OCI-LY7 (cell line): ENCODE measurements around the gene SAMD13. TPM values are rescaled to one million over a fixed set of nuclear protein-coding genes. Genes with fewer than 3 reads are reported as not detected.

Experiments used
- BruUV-seq: library from RNA; stranded (reverse); fragments of 400-500 nt; replicated peaks from 2 replicates; lab custom pipeline; 2021; lab: Mats Ljungman, UMichigan
- CTCF ChIA-PET: fragments of 300-600 bp; sonication (Branson Sonifier 250); formaldehyde crosslinking; loops from one replicate; lab custom pipeline; 2022; ENCODE audit warnings: antibody characterized with exemption; ENCODE audit not compliant: unreplicated experiment; lab: Charles Lee
- POLR2A ChIA-PET: fragments of 300-600 bp; sonication (Branson Sonifier 250); formaldehyde crosslinking; loops from one replicate; lab custom pipeline; 2022; ENCODE audit warnings: antibody characterized with exemption; lab: Charles Lee
- DNase-seq: peaks from one replicate; pipeline ENCODE4 v3.0.0-alpha.2; 2015; ENCODE audit warnings: low spot score
- H2AFZ ChIP-seq: fragments of 200-600 bp; sonication (generic), shearing (Covaris generic); 2 replicates; pipeline ENCODE4 v1.6.1; 2014; ENCODE audit warnings: mild to moderate bottlenecking, antibody characterized with exemption, low read length, moderate library complexity
- H3K27ac ChIP-seq: fragments of 200-600 bp; sonication (generic); 2 replicates; pipeline ENCODE4 v1.5.1; 2014; ENCODE audit warnings: mixed run types, low read depth, mild to moderate bottlenecking, moderate library complexity, low read length, inconsistent platforms; ENCODE audit not compliant: poor library complexity, severe bottlenecking
- H3K36me3 ChIP-seq: fragments of 200-600 bp; sonication (generic); 2 replicates; pipeline ENCODE4 v1.6.1; 2014; ENCODE audit warnings: mild to moderate bottlenecking, antibody characterized with exemption, low read length, moderate library complexity, mixed read lengths; ENCODE audit not compliant: insufficient read depth
- H3K4me1 ChIP-seq: fragments of 200-600 bp; sonication (generic); 2 replicates; pipeline ENCODE4 v1.5.1; 2014; ENCODE audit warnings: mild to moderate bottlenecking, low read length; ENCODE audit not compliant: insufficient read depth, poor library complexity, severe bottlenecking
- H3K4me2 ChIP-seq: fragments of 200-600 bp; sonication (generic); 2 replicates; pipeline ENCODE4 v1.6.1; 2014; ENCODE audit warnings: mild to moderate bottlenecking, low read length
- H3K4me3 ChIP-seq: fragments of 200-600 bp; sonication (generic); 2 replicates; pipeline ENCODE4 v1.5.1; 2014; ENCODE audit warnings: mild to moderate bottlenecking, low read depth, low read length; ENCODE audit not compliant: poor library complexity, severe bottlenecking
- H3K79me2 ChIP-seq: fragments of 200-600 bp; sonication (generic); 2 replicates; pipeline ENCODE4 v1.6.1; 2016; ENCODE audit warnings: low read depth, mild to moderate bottlenecking, low read length, moderate library complexity, mixed read lengths; ENCODE audit not compliant: insufficient read depth
- H3K9me2 ChIP-seq: fragments of 200-600 bp; sonication (generic); 2 replicates; pipeline ENCODE4 v1.6.1; 2016; ENCODE audit warnings: mild to moderate bottlenecking, low read length, mixed read lengths; ENCODE audit not compliant: insufficient read depth
- H3K9me3 ChIP-seq: fragments of 200-600 bp; sonication (generic); 2 replicates; pipeline ENCODE4 v1.6.1; 2014; ENCODE audit warnings: mild to moderate bottlenecking, mixed run types, low read length, mixed read lengths
- H4K20me1 ChIP-seq: fragments of 200-600 bp; sonication (generic); 2 replicates; pipeline ENCODE4 v1.6.1; 2014; ENCODE audit warnings: mild to moderate bottlenecking, antibody characterized with exemption, low read length, moderate library complexity, mixed read lengths; ENCODE audit not compliant: insufficient read depth
- EZH2phosphoT487 ChIP-seq: fragments of 200-600 bp; sonication (generic); IDR thresholded peaks from 2 replicates; pipeline ENCODE4 v1.6.1; 2018; ENCODE audit warnings: low read depth, borderline replicate concordance, mild to moderate bottlenecking, mixed run types, antibody characterized with exemption, low read length, moderate library complexity, mixed read lengths
- intact Hi-C: fragments of 100-400 bp; cut with micrococcal nuclease; formaldehyde crosslinking; loops from one replicate; pipeline ENCODE4 v1.10.0; 2022; ENCODE audit not compliant: unreplicated experiment
- total RNA-seq, 2 experiments: library from RNA; depleted of rRNA in 1 of 2; stranded (reverse); fragments of >200 nt in 1 of 2; shearing (Covaris generic) in 1 of 2; gene quantifications; 2 replicates each; pipeline ENCODE4 v1.2.3, GENCODE V29; 2014 to 2022
- TF ChIP-seq, protein P1 (sequence below): fragments of 200-600 bp; sonication (generic); conservative IDR thresholded peaks from 2 replicates; pipeline ENCODE4 v1.5.1; 2014; ENCODE audit warnings: mild to moderate bottlenecking, antibody characterized with exemption, low read length, moderate library complexity, mixed read lengths

SAMD13 gene
- total RNA-seq, 2 experiments from 2014 or later: 5.4 to 5.7 TPM

DNA sequence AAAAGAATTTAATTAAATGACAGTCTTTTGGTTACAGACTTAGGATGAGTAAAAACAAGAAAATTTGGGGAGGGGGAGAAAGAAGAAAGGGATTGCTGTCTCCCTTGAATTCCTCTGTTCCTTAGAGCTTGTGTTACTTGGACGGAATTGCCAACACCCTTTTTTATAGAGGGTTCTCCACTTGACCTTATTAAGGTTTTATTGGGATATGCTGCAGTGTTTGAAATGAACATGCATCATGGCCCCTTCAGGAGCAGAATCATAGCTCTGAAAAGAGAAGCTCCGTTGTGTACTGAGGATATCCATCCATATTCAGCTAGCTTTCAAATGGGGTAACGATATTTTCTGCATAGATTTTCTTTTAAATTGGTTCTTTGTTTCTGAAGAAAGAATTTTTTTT, 48.6 kb downstream of the SAMD13 start:
- no peak overlapping the region for H3K4me3 ChIP-seq
- H3K27ac ChIP-seq: no peak overlapping the region
- H4K20me1 ChIP-seq: no peaks in the 10 kb centered on the region
- H3K4me2 ChIP-seq: no peak overlapping the region
- ChIA-PET CTCF (no interaction called here), POLR2A (interaction anchor here (0.8 to 1.1 kb wide), 2 partner anchors 11 to 26 kb away, joined by 3 to 6 read pairs; no protein-coding TSS in a partner anchor)
- H3K9me3 ChIP-seq: no peaks in the 10 kb centered on the region
- no TSS peak for BruUV-seq
- H2AFZ ChIP-seq: no peak overlapping the region
- DNase-seq: no peak
- H3K36me3 ChIP-seq: no peaks in the 10 kb centered on the region
- no peaks in the 10 kb centered on the region for H3K4me1 ChIP-seq
- H3K9me2 ChIP-seq: no peaks in the 10 kb centered on the region
- no peak for TF ChIP-seq EZH2phosphoT487
- TF ChIP-seq, protein P1, sequence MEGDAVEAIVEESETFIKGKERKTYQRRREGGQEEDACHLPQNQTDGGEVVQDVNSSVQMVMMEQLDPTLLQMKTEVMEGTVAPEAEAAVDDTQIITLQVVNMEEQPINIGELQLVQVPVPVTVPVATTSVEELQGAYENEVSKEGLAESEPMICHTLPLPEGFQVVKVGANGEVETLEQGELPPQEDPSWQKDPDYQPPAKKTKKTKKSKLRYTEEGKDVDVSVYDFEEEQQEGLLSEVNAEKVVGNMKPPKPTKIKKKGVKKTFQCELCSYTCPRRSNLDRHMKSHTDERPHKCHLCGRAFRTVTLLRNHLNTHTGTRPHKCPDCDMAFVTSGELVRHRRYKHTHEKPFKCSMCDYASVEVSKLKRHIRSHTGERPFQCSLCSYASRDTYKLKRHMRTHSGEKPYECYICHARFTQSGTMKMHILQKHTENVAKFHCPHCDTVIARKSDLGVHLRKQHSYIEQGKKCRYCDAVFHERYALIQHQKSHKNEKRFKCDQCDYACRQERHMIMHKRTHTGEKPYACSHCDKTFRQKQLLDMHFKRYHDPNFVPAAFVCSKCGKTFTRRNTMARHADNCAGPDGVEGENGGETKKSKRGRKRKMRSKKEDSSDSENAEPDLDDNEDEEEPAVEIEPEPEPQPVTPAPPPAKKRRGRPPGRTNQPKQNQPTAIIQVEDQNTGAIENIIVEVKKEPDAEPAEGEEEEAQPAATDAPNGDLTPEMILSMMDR: no peak
- intact Hi-C loops: no loop called here
- H3K79me2 ChIP-seq: no peaks in the 10 kb centered on the region

DNA sequence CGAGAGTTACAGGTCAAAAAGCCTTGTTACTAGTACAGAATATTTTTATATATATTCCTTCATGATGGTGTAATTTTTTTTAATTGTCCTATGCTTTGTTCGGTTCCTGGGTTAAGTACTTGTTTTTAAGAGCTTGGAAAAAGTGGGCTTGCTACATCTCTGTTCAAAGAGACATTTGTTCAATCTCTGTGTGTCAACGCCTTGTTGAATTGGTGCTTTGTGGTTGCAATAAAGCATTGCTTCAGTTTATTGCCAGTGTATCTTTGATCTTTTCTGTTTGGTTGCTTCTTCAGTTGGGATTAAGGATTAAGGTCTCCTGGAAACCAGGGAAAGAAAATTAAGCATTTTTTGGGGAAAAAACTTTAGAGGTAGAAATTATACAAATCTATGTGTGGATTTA, 49.0 kb downstream of the SAMD13 start:
- Histone ChIP-seq H3K9me2 (no peaks in the 10 kb centered on the region), H2AFZ (no peak overlapping the region), H4K20me1 (no peaks in the 10 kb centered on the region), H3K27ac (no peak overlapping the region), H3K4me2 (no peak overlapping the region), H3K79me2 (no peaks in the 10 kb centered on the region), H3K4me1 (no peaks in the 10 kb centered on the region), H3K9me3 (no peaks in the 10 kb centered on the region), H3K36me3 (no peaks in the 10 kb centered on the region), H3K4me3 (no peak overlapping the region)
- intact Hi-C loops: no loop called here
- POLR2A ChIA-PET: interaction anchor here (0.8 to 1.1 kb wide), 2 partner anchors 11 to 25 kb away, joined by 3 to 6 read pairs; no protein-coding TSS in a partner anchor
- TF ChIP-seq, protein P1: no peak
- TF ChIP-seq EZH2phosphoT487: no peak
- no TSS peak for BruUV-seq
- DNase-seq: no peak
- CTCF ChIA-PET: no interaction called here

DNA sequence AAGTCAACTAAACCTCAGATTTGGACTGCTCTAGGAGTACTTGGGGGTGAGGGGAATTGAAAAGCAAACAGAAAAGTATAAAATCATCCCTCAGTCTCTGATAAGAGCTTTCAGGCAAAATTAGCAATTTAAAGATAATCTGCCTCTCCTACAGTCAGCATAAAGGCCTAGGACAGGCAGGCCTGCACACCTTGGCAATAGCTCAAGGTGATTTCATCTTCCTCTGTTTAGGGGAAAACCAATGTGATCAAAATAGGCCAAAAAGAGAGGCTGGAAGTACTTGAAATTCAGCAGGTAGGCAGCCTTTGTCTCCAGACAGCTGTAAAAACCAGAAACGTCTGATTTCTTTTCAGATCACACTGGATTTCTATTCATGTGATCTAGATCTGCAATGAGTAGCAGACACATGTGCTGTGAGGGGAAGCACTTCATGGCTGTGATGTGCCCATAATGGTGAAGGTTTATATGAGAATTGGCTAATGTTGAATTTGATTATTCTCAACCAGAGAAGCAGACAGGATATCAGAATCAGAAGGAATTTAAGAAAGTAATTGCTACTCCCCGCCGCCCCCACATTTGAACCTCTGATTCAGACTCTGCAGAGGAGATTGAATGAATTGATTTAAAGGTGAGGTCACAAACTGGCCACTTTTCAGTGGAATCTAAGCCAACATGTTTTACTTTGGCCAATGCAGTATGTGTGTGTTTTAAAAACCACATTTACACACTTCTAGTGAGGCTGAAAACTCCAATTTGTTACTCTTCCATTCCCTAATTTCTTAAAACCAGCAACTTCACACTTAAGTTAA, 51.0 kb downstream of the SAMD13 start:
- no peaks in the 10 kb centered on the region for H4K20me1 ChIP-seq
- H3K4me1 ChIP-seq: no peaks in the 10 kb centered on the region
- H3K4me2 ChIP-seq: no peak overlapping the region
- DNase-seq: no peak
- ChIA-PET POLR2A (interaction anchor here (0.7 kb wide), 1 partner anchor 49 kb away, joined by 3 read pairs; no protein-coding TSS in a partner anchor), CTCF (no interaction called here)
- no TSS peak for BruUV-seq
- no peak overlapping the region for H3K27ac ChIP-seq
- H3K9me2 ChIP-seq: no peaks in the 10 kb centered on the region
- TF ChIP-seq, protein P1: no peak
- H2AFZ ChIP-seq: no peak overlapping the region
- H3K4me3 ChIP-seq: no peak overlapping the region
- H3K36me3 ChIP-seq: no peaks in the 10 kb centered on the region
- intact Hi-C loops: no loop called here
- no peaks in the 10 kb centered on the region for H3K9me3 ChIP-seq
- no peaks in the 10 kb centered on the region for H3K79me2 ChIP-seq
